GM21360 (cell line): Measurements from ENCODE around the gene WSB2.
"Not testable (repeated sequence)": the region's sequence is repeated elsewhere in the genome, so short reads cannot be mapped to it uniquely, and the experiment has no call there.

Experiments
- ATAC-seq: cut with Tn5 transposase; IDR thresholded peaks from one replicate; pipeline ENCODE4 v1.9.1; 2021; ENCODE audit warnings: mild to moderate bottlenecking, moderate library complexity; ENCODE audit not compliant: unreplicated experiment

WSB2 gene

GRCh38 chr12:118061011-118061872 is at the start of gene WSB2:
WSB2 (minus strand) TSS chr12:118061179; CDS start chr12:118061048, 131 bp downstream.
- ATAC-seq = peak; percentile 34

- no peak for ATAC-seq
Observed at GRCh38 chr12:118109088-118109487, 48.1 kb upstream of the WSB2 start.

GRCh38 chr12:118107694-118108093 is 46.7 kb upstream of the WSB2 start:
- ATAC-seq = no peak

GRCh38 chr12:118107011-118107410 is 46.0 kb upstream of the WSB2 start:
- no peak for ATAC-seq

GRCh38 chr12:118103601-118104382 is 42.8 kb upstream of the WSB2 start, which contains the start of gene VSIG10:
VSIG10 (minus strand) TSS chr12:118104011; CDS start chr12:118103671, 340 bp downstream.
- ATAC-seq = no peak

- no peak for ATAC-seq
Observed at GRCh38 chr12:118103201-118103600, 42.2 kb upstream of the WSB2 start.

- no peak for ATAC-seq
Observed at GRCh38 chr12:118102609-118103008, 41.6 kb upstream of the WSB2 start.

GRCh38 chr12:118102070-118102469 is 41.1 kb upstream of the WSB2 start:
- no peak for ATAC-seq

GRCh38 chr12:118101051-118101450 is 40.1 kb upstream of the WSB2 start:
- no peak for ATAC-seq

- ATAC-seq = no peak
Observed at GRCh38 chr12:118098911-118099671, 38.1 kb upstream of the WSB2 start.

GRCh38 chr12:118098401-118098800 is 37.4 kb upstream of the WSB2 start:
- ATAC-seq = no peak

GRCh38 chr12:118094039-118094438 is 33.1 kb upstream of the WSB2 start:
- ATAC-seq = no peak

GRCh38 chr12:118089782-118090181 is 28.8 kb upstream of the WSB2 start:
- no peak for ATAC-seq

GRCh38 chr12:118082161-118082560 is 21.2 kb upstream of the WSB2 start:
- ATAC-seq = no peak

GRCh38 chr12:118081521-118081920 is 20.5 kb upstream of the WSB2 start:
- ATAC-seq = not testable (repeated sequence)

GRCh38 chr12:118073768-118074167 is 12.8 kb upstream of the WSB2 start:
- no peak for ATAC-seq

GRCh38 chr12:118070650-118071049 is 9.7 kb upstream of the WSB2 start:
- ATAC-seq = no peak

- no peak for ATAC-seq
Observed at GRCh38 chr12:118068445-118068844, 7.5 kb upstream of the WSB2 start.

- ATAC-seq = no peak
Observed at GRCh38 chr12:118065380-118065779, 4.4 kb upstream of the WSB2 start.

GRCh38 chr12:118064608-118065007 is 3.6 kb upstream of the WSB2 start:
- ATAC-seq = no peak
